HuH-7 (cell line): ENCODE data around the gene COPZ2.
"Not testable (repeated sequence)": the region's sequence is repeated elsewhere in the genome, so short reads cannot be mapped to it uniquely, and the experiment has no call there.

Experiments used
- DNase-seq: peaks from one replicate; pipeline ENCODE4 v3.0.0; 2011; ENCODE audit warnings: low spot score

The COPZ2 gene, protein sequence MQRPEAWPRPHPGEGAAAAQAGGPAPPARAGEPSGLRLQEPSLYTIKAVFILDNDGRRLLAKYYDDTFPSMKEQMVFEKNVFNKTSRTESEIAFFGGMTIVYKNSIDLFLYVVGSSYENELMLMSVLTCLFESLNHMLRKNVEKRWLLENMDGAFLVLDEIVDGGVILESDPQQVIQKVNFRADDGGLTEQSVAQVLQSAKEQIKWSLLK

GRCh38 chr17:48037036-48037837, at the start of gene COPZ2:
Gene COPZ2 (minus strand): TSS chr17:48037797. CDS start chr17:48037777, 20 bp downstream.
- peak; percentile 70 for DNase-seq

- no peak for DNase-seq
Observed at GRCh38 chr17:48084932-48085331, 47.3 kb upstream of the COPZ2 start.

DNA sequence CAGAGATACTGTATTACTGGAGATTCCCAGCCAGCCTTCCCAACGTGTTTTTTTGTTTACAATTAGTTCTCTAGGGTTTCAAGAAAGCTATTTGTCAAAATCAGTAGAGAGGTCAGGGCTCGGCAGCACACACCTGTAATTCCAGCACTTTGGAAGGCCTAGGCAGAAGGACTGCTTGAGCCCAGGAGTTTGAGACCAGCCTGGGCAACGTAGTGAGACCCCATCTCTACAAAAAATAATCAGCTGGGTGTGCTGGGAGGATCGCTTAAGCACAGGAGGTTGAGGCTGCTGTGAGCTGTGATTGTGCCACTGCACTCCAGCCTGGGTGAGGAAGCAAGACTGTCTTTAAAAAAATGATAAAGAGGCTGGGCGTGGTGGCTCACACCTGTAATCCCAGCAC, 44.3 kb upstream of the COPZ2 start:
- no peak for DNase-seq

DNA sequence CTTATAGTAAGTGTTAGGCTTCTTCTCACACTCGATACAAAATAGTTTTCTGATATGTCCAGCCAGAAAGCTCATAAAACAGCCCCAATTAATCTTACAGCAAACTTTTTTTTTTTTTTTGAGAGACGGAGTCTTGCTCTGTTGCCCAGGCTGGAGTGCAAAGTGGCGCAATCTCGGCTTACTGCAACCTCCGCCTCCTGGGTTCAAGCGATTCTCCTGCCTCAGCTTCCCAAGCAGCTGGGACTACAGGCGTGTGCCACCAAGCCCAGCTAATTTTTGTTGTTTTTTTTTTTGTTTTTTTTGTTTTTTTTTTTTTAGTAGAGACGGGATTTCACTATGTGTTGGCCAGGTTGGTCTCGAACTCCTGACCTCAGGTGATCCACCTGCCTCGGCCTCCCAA, 39.6 kb upstream of the COPZ2 start:
- not testable (repeated sequence) for DNase-seq

- DNase-seq, result no peak
Observed at GRCh38 chr17:48074322-48075081, 36.9 kb upstream of the COPZ2 start.

DNA sequence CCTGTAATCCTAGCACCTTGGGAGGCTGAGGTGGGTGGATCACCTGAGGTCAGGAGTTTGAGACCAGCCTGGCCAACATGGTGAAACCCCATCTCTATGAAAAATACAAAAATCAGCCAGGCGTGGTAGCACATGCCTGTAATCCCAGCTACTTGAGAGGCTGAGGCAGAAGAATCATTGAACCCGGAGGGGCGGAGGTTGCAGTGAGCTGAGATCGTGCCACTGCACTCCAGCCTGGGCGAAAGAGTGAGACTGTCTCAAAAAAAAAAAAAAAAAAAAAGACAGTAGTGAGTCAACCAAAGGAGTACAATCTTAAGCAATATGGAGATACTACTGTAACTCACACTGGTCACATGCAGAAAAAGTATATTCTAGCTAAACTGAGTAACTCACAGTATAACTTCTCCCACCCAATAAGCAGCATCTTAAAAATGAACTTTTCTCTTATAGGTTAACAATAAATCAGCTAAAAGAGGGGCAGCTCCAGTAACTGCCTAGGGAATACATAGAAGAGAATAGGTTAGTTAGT, 36.0 kb upstream of the COPZ2 start:
- DNase-seq, result not testable (repeated sequence)

- not testable (repeated sequence) for DNase-seq
Observed at GRCh38 chr17:48072811-48073210, 35.2 kb upstream of the COPZ2 start.

DNA sequence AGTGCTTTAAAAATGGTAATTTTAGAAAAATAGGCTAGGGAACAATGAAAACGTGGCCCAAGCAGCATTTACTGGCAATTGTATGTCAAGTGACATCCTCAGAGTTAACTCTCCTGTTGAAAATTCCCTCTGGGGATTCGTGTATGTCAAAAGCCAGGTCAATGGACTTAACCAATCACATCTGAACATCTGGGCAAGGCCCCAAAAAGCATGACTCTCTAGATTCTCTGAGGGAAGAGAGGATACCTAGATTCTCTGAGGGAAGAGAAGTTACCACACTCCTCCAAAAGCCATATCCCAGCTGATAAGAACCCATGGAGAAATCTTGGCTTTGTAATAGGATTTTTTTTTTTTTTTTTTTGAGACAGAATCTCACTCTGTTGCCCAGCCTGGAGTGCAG, 34.1 kb upstream of the COPZ2 start:
- no peak for DNase-seq

DNA sequence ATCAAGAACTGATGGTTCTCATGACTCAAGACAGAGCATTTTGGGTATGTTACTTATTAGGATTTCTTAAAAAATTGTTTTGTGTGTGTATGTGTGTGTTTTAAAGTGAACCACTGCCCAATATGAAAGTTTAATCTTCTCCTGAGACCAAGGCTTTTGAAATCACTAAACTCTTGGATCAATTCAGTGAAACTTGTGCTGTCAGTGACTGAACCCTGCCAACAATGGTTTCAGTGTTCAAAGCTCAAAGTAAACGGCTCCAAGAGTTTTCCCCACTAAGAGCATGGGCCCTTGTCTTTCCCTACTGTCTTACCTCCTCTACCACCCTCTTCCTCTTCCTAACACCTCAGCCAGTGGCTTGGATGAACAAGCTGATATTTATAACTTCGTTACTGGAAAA, 32.6 kb upstream of the COPZ2 start:
- DNase-seq, result no peak

DNA sequence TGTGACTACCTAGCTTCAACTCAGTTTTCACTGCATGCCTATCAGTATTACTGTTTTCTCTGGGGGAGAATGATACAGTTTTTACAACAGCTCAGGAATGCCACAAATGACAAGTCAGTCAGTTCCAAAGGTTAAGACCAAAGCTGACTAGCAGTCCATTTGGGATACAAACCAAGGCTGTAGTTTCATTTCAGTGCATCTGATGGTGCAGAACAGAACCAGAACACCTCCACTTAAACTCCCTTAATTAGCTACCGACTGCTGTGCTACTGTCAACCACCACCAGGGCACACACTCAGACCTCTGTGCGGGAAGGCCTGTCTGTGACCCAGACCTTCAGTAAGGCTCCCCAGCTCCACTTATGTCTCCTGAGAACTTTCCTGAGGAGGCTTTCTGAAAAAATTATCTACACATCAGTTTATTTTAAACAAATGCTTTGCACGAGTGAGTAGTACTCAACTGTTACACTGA, 30.9 kb upstream of the COPZ2 start:
- DNase-seq, result no peak

DNA sequence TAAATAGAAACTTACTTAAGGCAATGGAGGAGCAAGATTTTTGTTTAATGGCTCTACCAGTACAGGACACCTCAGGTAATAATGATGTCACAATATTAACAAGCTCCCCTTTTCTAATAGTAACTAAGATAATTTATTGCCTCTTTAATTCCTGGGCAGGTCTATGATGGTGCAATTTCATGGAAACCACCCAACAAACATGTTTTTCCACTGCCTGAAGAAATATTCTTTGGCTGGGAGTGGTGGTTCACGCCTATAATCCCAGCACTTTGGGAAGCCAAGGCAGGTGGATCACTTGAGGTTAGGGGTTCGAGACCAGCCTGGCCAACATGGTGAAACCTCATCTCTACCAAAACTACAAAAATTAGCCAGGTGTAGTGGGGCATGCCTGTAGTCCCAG, 30.2 kb upstream of the COPZ2 start:
- not testable (repeated sequence) for DNase-seq

- no peak for DNase-seq
Observed at GRCh38 chr17:48067245-48067644, 29.6 kb upstream of the COPZ2 start.

GRCh38 chr17:48066656-48067055, 29.1 kb upstream of the COPZ2 start:
- DNase-seq, result no peak

DNA sequence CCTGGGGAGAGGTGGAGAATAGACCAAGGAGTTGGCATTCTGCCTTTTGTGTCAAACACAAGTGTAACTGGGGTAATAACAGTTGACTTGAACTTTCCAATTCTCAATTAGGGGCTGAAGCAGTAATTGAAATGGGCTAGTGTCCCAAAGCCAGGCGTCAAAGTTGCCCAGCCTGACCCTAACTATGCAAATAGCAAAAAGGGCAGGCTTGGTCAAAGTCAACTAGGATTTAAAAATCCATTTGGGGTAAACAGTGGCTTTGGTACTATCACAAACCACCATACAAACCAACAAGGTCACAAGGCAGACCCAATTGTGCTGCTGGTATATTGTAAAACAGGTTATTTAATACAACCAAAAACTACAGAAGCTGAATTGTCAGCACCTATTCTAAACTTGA, 28.6 kb upstream of the COPZ2 start:
- no peak for DNase-seq

DNA sequence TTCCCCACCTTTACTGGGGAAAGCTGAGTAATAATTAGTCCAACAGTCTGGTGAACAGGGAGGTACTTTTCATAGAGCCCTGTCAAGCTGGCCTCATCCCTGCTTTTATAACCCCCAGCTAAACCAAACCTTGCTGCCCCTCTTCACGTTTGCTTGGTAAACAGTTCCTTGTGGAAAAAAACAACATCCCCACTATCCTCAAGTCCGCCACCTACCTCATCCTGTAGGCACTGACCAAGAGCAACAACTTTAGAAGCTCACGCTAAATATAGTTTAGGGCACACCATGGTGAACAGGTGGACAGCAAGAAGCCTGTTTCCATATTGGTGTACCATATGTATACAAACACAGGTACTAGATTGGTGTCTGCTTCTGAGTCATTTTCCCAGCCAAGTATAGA, 27.0 kb upstream of the COPZ2 start:
- no peak for DNase-seq

GRCh38 chr17:48062273-48062672, 24.7 kb upstream of the COPZ2 start:
- DNase-seq, result no peak

DNA sequence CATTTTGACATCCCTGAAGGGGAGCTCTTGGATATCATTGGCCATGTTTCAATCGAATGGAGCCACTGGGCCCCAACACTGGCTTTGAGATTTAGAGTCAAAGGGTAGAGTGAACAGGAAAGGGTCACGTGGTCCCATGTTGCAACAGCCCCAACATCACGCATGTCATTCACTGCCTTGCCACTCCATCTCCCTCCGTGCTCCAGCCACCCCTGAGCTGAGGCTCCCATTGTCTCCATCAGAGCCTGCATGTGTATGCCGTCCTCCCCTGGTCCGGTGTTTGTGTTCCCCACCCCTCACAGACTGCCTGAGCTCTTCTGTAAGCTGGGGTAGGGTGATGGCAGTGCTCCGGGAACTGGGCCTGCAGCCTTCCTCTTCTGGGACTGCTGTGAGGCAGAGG, 22.7 kb upstream of the COPZ2 start:
- no peak for DNase-seq

DNA sequence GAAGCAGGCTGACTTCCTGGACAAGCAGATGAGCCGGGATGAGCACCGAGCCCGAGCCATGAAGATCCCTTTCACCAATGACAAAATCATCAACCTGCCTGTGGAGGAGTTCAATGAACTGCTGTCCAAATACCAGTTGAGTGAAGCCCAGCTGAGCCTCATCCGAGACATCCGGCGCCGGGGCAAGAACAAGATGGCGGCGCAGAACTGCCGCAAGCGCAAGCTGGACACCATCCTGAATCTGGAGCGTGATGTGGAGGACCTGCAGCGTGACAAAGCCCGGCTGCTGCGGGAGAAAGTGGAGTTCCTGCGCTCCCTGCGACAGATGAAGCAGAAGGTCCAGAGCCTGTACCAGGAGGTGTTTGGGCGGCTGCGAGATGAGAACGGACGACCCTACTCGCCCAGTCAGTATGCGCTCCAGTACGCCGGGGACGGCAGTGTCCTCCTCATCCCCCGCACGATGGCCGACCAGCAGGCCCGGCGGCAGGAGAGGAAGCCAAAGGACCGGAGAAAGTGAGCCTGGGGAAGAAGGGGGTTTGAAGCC, 21.6 kb upstream of the COPZ2 start:
- no peak for DNase-seq

DNA sequence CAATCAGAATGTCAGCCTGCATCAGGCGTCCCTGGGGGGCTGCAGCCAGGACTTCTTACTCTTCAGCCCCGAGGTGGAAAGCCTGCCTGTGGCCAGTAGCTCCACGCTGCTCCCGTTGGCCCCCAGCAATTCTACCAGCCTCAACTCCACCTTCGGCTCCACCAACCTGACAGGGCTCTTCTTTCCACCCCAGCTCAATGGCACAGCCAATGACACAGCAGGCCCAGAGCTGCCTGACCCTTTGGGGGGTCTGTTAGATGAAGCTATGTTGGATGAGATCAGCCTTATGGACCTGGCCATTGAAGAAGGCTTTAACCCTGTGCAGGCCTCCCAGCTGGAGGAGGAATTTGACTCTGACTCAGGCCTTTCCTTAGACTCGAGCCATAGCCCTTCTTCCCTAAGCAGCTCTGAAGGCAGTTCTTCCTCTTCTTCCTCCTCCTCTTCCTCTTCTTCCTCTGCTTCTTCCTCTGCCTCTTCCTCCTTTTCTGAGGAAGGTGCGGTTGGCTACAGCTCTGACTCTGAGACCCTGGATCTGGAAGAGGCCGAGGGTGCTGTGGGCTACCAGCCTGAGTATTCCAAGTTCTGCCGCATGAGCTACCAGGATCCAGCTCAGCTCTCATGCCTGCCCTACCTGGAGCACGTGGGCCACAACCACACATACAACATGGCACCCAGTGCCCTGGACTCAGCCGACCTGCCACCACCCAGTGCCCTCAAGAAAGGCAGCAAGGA, 21.0 kb upstream of the COPZ2 start:
- no peak for DNase-seq

- DNase-seq, result no peak
Observed at GRCh38 chr17:48057626-48058025, 20.0 kb upstream of the COPZ2 start.

- no peak for DNase-seq
Observed at GRCh38 chr17:48056879-48057278, 19.3 kb upstream of the COPZ2 start.
